ENCODE results near the gene SLC9A3.

DNA sequence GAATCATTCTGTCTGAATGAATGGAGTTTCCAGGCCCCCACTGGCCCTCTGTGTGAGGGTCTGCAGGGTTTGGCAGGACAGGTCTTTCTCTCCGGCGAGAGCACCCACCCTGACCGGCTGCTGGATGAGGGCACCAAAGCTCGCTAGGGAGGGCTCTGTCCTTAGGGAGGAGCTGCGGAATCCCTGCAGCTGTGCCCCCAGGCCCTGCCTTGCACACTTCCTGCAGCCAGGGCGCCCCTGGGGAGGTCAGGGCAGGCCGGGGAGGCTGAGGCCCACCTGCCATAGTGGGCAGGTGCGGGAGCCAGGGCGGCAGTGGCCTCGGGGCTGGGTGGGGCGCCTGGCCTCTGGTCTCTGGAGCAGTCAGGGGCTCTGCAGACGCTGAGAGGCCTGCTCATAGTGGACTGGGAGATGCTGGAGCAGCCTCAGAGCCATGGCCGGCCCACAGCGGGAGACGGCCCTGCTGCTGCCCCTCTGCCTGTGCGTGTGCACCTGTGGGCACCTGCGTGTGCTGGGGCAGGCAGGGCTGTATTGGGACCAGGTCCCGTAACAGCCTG is 45.2 kb downstream of the SLC9A3 start:
- no peak for TF ChIP-seq GATA2 (IDR thresholded peaks at IDR 0.05; ENCODE audit: low read depth, low read length)
- TF ChIP-seq GATA3 (IDR thresholded peaks at IDR 0.05; ENCODE audit: low read depth, low read length), result no peak

Data from SH-SY5Y (cell line).